ENCODE measurements around the gene DRG2.

The DRG2 gene

GRCh38 chr17:18117982-18118975 lies 30.5 kb downstream of the DRG2 start:
- DNase-seq = no peak

- no peak for DNase-seq
Measured at GRCh38 chr17:18119166-18119745, 31.5 kb downstream of the DRG2 start.

- no peak for DNase-seq
Measured at GRCh38 chr17:18119938-18120337, 32.2 kb downstream of the DRG2 start.

GRCh38 chr17:18120461-18121017 lies 32.8 kb downstream of the DRG2 start:
- DNase-seq = no peak

- DNase-seq = no peak
Measured at GRCh38 chr17:18121144-18121910, 33.6 kb downstream of the DRG2 start.

- no peak for DNase-seq
Measured at GRCh38 chr17:18122990-18123753, 35.4 kb downstream of the DRG2 start.

GRCh38 chr17:18124345-18125126 lies 36.8 kb downstream of the DRG2 start:
- DNase-seq = no peak

GRCh38 chr17:18129041-18129502 lies 41.3 kb downstream of the DRG2 start:
- DNase-seq = peak; percentile 80

GRCh38 chr17:18132711-18133110 lies 45.0 kb downstream of the DRG2 start:
- no peak for DNase-seq

- no peak for DNase-seq
Measured at GRCh38 chr17:18136357-18136756, 48.6 kb downstream of the DRG2 start.

GRCh38 chr17:18138065-18138749 lies 50.5 kb downstream of the DRG2 start:
- no peak for DNase-seq

GRCh38 chr17:18139092-18139491 lies 51.3 kb downstream of the DRG2 start:
- no peak for DNase-seq

GRCh38 chr17:18139498-18139897 lies 51.8 kb downstream of the DRG2 start:
- DNase-seq = no peak

GRCh38 chr17:18139949-18140348 lies 52.2 kb downstream of the DRG2 start:
- DNase-seq = no peak

- no peak for DNase-seq
Measured at GRCh38 chr17:18140648-18141047, 52.9 kb downstream of the DRG2 start.

- DNase-seq = peak; percentile 19
Measured at GRCh38 chr17:18141210-18141803, 53.6 kb downstream of the DRG2 start.

- no peak for DNase-seq
Measured at GRCh38 chr17:18142417-18142816, 54.7 kb downstream of the DRG2 start.

- DNase-seq = no peak
Measured at GRCh38 chr17:18143044-18143936, 55.5 kb downstream of the DRG2 start.

GRCh38 chr17:18144261-18144660 lies 56.5 kb downstream of the DRG2 start:
- no peak for DNase-seq

Measured in NCI-H2029 treated with DMSO at 0.1 percent for 48 hours (cell line).